GM23338 (cell line): ENCODE data around the gene SDC3. TPM values are rescaled to one million over a fixed set of nuclear protein-coding genes. Genes with fewer than 3 reads are reported as not detected.

ENCODE experiments used
- ATAC-seq: fragments of 200-7000 bp; cut with Tn5 transposase; 3 replicates; pipeline ENCODE4 v1.9.1; 2020
- DNase-seq: peaks from one replicate; pipeline ENCODE4 v3.0.0-alpha.2; 2015; ENCODE audit warnings: low spot score
- H2AFZ ChIP-seq: fragments of 200-600 bp; sonication (generic); 2 replicates; pipeline ENCODE4 v1.8.0; 2016; ENCODE audit warnings: antibody characterized with exemption, mild to moderate bottlenecking, moderate library complexity
- H3F3A ChIP-seq: fragments of 200-600 bp; sonication (generic); replicated peaks from 2 replicates; pipeline ENCODE4 v1.8.0; 2017; ENCODE audit warnings: antibody characterized with exemption, mixed run types, low read depth
- H3K27ac ChIP-seq: fragments of 200-600 bp; sonication (generic); 2 replicates; pipeline ENCODE4 v1.6.1; 2016; ENCODE audit warnings: low read depth
- H3K27me3 ChIP-seq: fragments of 200-600 bp; sonication (generic); 2 replicates; pipeline ENCODE4 v1.8.0; 2016; ENCODE audit warnings: mild to moderate bottlenecking, mixed run types, moderate library complexity; ENCODE audit not compliant: insufficient read depth
- H3K36me3 ChIP-seq: fragments of 200-600 bp; sonication (generic); 2 replicates; pipeline ENCODE4 v1.8.0; 2016; ENCODE audit warnings: mild to moderate bottlenecking; ENCODE audit not compliant: insufficient read depth
- H3K4me1 ChIP-seq: fragments of 200-600 bp; sonication (generic); 2 replicates; pipeline ENCODE4 v1.8.0; 2016; ENCODE audit warnings: mild to moderate bottlenecking, moderate library complexity; ENCODE audit not compliant: insufficient read depth
- H3K4me2 ChIP-seq: fragments of 200-600 bp; sonication (generic); 2 replicates; pipeline ENCODE4 v1.7.1; 2017; ENCODE audit warnings: mixed run types
- H3K4me3 ChIP-seq: fragments of 200-600 bp; sonication (generic); 2 replicates; pipeline ENCODE4 v1.6.1; 2016; ENCODE audit warnings: mixed run types
- H3K79me2 ChIP-seq: fragments of 200-600 bp; sonication (generic); replicated peaks from 2 replicates; pipeline ENCODE4 v1.8.0; 2017; ENCODE audit warnings: mild to moderate bottlenecking; ENCODE audit not compliant: insufficient read depth
- H3K9me2 ChIP-seq: fragments of 200-600 bp; sonication (generic); 2 replicates; pipeline ENCODE4 v1.8.0; 2017; ENCODE audit not compliant: insufficient read depth
- H4K20me1 ChIP-seq: fragments of 200-600 bp; sonication (generic); replicated peaks from 2 replicates; pipeline ENCODE4 v1.8.0; 2017; ENCODE audit warnings: mild to moderate bottlenecking; ENCODE audit not compliant: insufficient read depth
- H3K27ac Mint-ChIP-seq: 2 replicates; pipeline ENCODE4 v1.8.0; 2020; ENCODE audit warnings: inconsistent platforms, mild to moderate bottlenecking, moderate library complexity, mixed read lengths
- H3K27me3 Mint-ChIP-seq: 3 replicates; pipeline ENCODE4 v1.8.0; 2022; ENCODE audit warnings: low read depth, mild to moderate bottlenecking, moderate library complexity, mixed read lengths, inconsistent platforms; ENCODE audit not compliant: insufficient read depth, poor library complexity
- H3K36me3 Mint-ChIP-seq: 3 replicates; pipeline ENCODE4 v1.8.0; 2021; ENCODE audit warnings: low read depth, mild to moderate bottlenecking, inconsistent platforms, moderate library complexity, mixed read lengths
- H3K4me1 Mint-ChIP-seq: 3 replicates; pipeline ENCODE4 v1.8.0; 2020; ENCODE audit warnings: mild to moderate bottlenecking, inconsistent platforms, mixed read lengths
- H3K4me3 Mint-ChIP-seq: 3 replicates; pipeline ENCODE4 v1.8.0; 2021; ENCODE audit warnings: moderate library complexity, mild to moderate bottlenecking, inconsistent platforms, mixed read lengths
- H3K9me3 Mint-ChIP-seq: 3 replicates; pipeline ENCODE4 v1.8.0; 2020; ENCODE audit warnings: moderate library complexity, mild to moderate bottlenecking, inconsistent platforms, mixed read lengths
- CREB1 ChIP-seq: fragments of 250-450 bp; sonication (Bioruptor Pico); IDR thresholded peaks from 2 replicates; pipeline ENCODE4 v1.5.0; 2020; ENCODE audit warnings: low read depth, mild to moderate bottlenecking, moderate library complexity
- EZH2 ChIP-seq: fragments of 200-600 bp; sonication (generic); IDR thresholded peaks from one replicate; pipeline ENCODE4 v1.8.0; 2017; ENCODE audit warnings: antibody characterized with exemption, mild to moderate bottlenecking, low read depth; ENCODE audit not compliant: unreplicated experiment
- EZH2phosphoT487 ChIP-seq: fragments of 200-600 bp; sonication (generic); IDR thresholded peaks from one replicate; pipeline ENCODE4 v1.8.1; 2018; ENCODE audit warnings: antibody characterized with exemption; ENCODE audit not compliant: unreplicated experiment
- JUNB ChIP-seq: IDR thresholded peaks from one replicate; pipeline ENCODE4 v1.6.1; 2016; ENCODE audit warnings: antibody characterized with exemption; ENCODE audit not compliant: unreplicated experiment
- NANOG ChIP-seq: IDR thresholded peaks from 2 replicates; pipeline ENCODE4 v1.6.1; 2016; ENCODE audit warnings: antibody characterized with exemption, borderline replicate concordance
- POLR2AphosphoS5 ChIP-seq: IDR thresholded peaks from 2 replicates; pipeline ENCODE4 v1.6.1; 2016; ENCODE audit warnings: antibody characterized with exemption, low read depth
- STAT1 ChIP-seq: IDR thresholded peaks from one replicate; pipeline ENCODE4 v1.6.1; 2016; ENCODE audit warnings: antibody characterized with exemption; ENCODE audit not compliant: unreplicated experiment
- ZNF114 ChIP-seq: fragments of 250-450 bp; sonication (Bioruptor Pico); IDR thresholded peaks from 2 replicates; pipeline ENCODE4 v1.5.0; 2020; ENCODE audit warnings: mild to moderate bottlenecking, moderate library complexity
- ZNF331 ChIP-seq: fragments of 250-450 bp; sonication (Bioruptor Pico); IDR thresholded peaks from 2 replicates; pipeline ENCODE4 v1.5.0; 2020; ENCODE audit warnings: low read depth, mild to moderate bottlenecking, moderate library complexity
- ZNF462 ChIP-seq: fragments of 250-450 bp; sonication (Bioruptor Pico); IDR thresholded peaks from 2 replicates; pipeline ENCODE4 v1.5.0; 2020; ENCODE audit warnings: mild to moderate bottlenecking, moderate library complexity
- polyA plus RNA-seq: library from polyadenylated mRNA; unstranded; fragments of >200 nt; fragmentation: Nextera tagmentation; extraction: Ambion mirVana; gene quantifications from 2 replicates; pipeline ENCODE4 v1.2.1, GENCODE V29; 2016
- total RNA-seq: library from RNA; depleted of rRNA; stranded (reverse); fragments of >200 nt; shearing (Covaris generic); gene quantifications from 2 replicates; pipeline ENCODE4 v1.2.3, GENCODE V29; 2014
- TF ChIP-seq, protein P1 (sequence below): IDR thresholded peaks from 2 replicates; pipeline ENCODE4 v1.6.1; 2016; ENCODE audit warnings: antibody characterized with exemption
- TF ChIP-seq, protein P2 (sequence below): IDR thresholded peaks from one replicate; pipeline ENCODE4 v1.6.1; 2018; ENCODE audit warnings: antibody characterized with exemption; ENCODE audit not compliant: unreplicated experiment
- TF ChIP-seq, protein P3 (sequence below), 2 experiments: fragments of 200-600 bp in 1 of 2; sonication (generic) in 1 of 2; conservative IDR thresholded peaks; 2 replicates each; pipeline versions ENCODE4 v1.5.1 to v1.6.1; 2016 to 2017; ENCODE audit warnings: antibody characterized with exemption in 2 of 2, low read depth in 2 of 2, mild to moderate bottlenecking in 2 of 2, moderate library complexity in 1 of 2

The SDC3 gene
- total and polyA plus RNA-seq, 2 experiments from 2014 or later = 5.2 to 29.7 TPM

- H3K9me2 ChIP-seq = no peaks in the 10 kb centered on the region
- no peaks in the 10 kb centered on the region; the same call in 1 of the 2 replicates for H3K79me2 ChIP-seq
- no peak overlapping the region for H3K27ac Mint-ChIP-seq
Measured at GRCh38 chr1:30884723-30885122, 23.8 kb downstream of the SDC3 start.

More at GRCh38 chr1:30884723-30885122, 23.8 kb downstream of the SDC3 start:
- Mint-ChIP-seq H3K27me3 (peaks cover 12% of the 10 kb centered on the region), H3K36me3 (no peaks in the 10 kb centered on the region), H3K4me3 (no peak overlapping the region; the same call in 2 of the 3 replicates), H3K9me3 (no peaks in the 10 kb centered on the region), H3K4me1 (peaks cover 58% of the 10 kb centered on the region)
- Histone ChIP-seq H3K4me2 (no peak overlapping the region), H3K4me1 (peaks cover 22% of the 10 kb centered on the region), H3K27ac (no peak overlapping the region), H4K20me1 (no peaks in the 10 kb centered on the region; the same call in 1 of the 2 replicates), H3F3A (no peaks in the 10 kb centered on the region), H2AFZ (no peak overlapping the region), H3K36me3 (no peaks in the 10 kb centered on the region), H3K4me3 (no peak overlapping the region), H3K27me3 (no peaks in the 10 kb centered on the region)
- DNase-seq (no peak), ATAC-seq (no peak)
- TF ChIP-seq, protein P1, sequence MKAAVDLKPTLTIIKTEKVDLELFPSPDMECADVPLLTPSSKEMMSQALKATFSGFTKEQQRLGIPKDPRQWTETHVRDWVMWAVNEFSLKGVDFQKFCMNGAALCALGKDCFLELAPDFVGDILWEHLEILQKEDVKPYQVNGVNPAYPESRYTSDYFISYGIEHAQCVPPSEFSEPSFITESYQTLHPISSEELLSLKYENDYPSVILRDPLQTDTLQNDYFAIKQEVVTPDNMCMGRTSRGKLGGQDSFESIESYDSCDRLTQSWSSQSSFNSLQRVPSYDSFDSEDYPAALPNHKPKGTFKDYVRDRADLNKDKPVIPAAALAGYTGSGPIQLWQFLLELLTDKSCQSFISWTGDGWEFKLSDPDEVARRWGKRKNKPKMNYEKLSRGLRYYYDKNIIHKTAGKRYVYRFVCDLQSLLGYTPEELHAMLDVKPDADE = no peak
- TF ChIP-seq, protein P2, sequence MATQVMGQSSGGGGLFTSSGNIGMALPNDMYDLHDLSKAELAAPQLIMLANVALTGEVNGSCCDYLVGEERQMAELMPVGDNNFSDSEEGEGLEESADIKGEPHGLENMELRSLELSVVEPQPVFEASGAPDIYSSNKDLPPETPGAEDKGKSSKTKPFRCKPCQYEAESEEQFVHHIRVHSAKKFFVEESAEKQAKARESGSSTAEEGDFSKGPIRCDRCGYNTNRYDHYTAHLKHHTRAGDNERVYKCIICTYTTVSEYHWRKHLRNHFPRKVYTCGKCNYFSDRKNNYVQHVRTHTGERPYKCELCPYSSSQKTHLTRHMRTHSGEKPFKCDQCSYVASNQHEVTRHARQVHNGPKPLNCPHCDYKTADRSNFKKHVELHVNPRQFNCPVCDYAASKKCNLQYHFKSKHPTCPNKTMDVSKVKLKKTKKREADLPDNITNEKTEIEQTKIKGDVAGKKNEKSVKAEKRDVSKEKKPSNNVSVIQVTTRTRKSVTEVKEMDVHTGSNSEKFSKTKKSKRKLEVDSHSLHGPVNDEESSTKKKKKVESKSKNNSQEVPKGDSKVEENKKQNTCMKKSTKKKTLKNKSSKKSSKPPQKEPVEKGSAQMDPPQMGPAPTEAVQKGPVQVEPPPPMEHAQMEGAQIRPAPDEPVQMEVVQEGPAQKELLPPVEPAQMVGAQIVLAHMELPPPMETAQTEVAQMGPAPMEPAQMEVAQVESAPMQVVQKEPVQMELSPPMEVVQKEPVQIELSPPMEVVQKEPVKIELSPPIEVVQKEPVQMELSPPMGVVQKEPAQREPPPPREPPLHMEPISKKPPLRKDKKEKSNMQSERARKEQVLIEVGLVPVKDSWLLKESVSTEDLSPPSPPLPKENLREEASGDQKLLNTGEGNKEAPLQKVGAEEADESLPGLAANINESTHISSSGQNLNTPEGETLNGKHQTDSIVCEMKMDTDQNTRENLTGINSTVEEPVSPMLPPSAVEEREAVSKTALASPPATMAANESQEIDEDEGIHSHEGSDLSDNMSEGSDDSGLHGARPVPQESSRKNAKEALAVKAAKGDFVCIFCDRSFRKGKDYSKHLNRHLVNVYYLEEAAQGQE = no peak
- TF ChIP-seq ZNF462 = no peak
- no peak for TF ChIP-seq NANOG
- no peak for TF ChIP-seq JUNB
- no peak for TF ChIP-seq CREB1 (CRISPR knock-in tag)
- no peak for TF ChIP-seq ZNF331 (CRISPR knock-in tag)
- TF ChIP-seq, protein P3, sequence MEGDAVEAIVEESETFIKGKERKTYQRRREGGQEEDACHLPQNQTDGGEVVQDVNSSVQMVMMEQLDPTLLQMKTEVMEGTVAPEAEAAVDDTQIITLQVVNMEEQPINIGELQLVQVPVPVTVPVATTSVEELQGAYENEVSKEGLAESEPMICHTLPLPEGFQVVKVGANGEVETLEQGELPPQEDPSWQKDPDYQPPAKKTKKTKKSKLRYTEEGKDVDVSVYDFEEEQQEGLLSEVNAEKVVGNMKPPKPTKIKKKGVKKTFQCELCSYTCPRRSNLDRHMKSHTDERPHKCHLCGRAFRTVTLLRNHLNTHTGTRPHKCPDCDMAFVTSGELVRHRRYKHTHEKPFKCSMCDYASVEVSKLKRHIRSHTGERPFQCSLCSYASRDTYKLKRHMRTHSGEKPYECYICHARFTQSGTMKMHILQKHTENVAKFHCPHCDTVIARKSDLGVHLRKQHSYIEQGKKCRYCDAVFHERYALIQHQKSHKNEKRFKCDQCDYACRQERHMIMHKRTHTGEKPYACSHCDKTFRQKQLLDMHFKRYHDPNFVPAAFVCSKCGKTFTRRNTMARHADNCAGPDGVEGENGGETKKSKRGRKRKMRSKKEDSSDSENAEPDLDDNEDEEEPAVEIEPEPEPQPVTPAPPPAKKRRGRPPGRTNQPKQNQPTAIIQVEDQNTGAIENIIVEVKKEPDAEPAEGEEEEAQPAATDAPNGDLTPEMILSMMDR (conservative IDR thresholded peaks at IDR 0.05; ENCODE audit: low read depth in 2 of 2) = no peak
- no peak for TF ChIP-seq STAT1
- no peak for TF ChIP-seq POLR2AphosphoS5
- TF ChIP-seq ZNF114 (CRISPR knock-in tag) = no peak
- no peak for TF ChIP-seq EZH2phosphoT487
- no peak for TF ChIP-seq EZH2
